Measurements from ENCODE around the gene LSM3. TPM values are rescaled to one million over a fixed set of nuclear protein-coding genes. Genes with fewer than 3 reads are reported as not detected.

The LSM3 gene
- total and polyA plus RNA-seq, 2 experiments from 2014 or later, result 5.9 to 32.2 TPM

GRCh38 chr3:14234251-14235002 lies 55.8 kb downstream of the LSM3 start:
- peaks cover 31% of the 10 kb centered on the region for H3K4me1 ChIP-seq (ENCODE audit: low read depth)
- TF ChIP-seq, protein P1, sequence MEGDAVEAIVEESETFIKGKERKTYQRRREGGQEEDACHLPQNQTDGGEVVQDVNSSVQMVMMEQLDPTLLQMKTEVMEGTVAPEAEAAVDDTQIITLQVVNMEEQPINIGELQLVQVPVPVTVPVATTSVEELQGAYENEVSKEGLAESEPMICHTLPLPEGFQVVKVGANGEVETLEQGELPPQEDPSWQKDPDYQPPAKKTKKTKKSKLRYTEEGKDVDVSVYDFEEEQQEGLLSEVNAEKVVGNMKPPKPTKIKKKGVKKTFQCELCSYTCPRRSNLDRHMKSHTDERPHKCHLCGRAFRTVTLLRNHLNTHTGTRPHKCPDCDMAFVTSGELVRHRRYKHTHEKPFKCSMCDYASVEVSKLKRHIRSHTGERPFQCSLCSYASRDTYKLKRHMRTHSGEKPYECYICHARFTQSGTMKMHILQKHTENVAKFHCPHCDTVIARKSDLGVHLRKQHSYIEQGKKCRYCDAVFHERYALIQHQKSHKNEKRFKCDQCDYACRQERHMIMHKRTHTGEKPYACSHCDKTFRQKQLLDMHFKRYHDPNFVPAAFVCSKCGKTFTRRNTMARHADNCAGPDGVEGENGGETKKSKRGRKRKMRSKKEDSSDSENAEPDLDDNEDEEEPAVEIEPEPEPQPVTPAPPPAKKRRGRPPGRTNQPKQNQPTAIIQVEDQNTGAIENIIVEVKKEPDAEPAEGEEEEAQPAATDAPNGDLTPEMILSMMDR (IDR thresholded peaks at IDR 0.05; ENCODE audit: low read depth, low read length), result no peak
- H3K27me3 ChIP-seq, result peaks cover 11% of the 10 kb centered on the region
- H3K36me3 ChIP-seq, result no peaks in the 10 kb centered on the region
- no peak overlapping the region for H3K27ac ChIP-seq
- no peaks in the 10 kb centered on the region for H3K9me3 ChIP-seq (ENCODE audit: low read depth)
- no peak for DNase-seq (ENCODE audit: low read depth in 1 of 2, low spot score in 1 of 2)
- H3K4me3 ChIP-seq, result no peak overlapping the region

GRCh38 chr3:14235003-14235911 lies 56.6 kb downstream of the LSM3 start:
- Histone ChIP-seq H3K4me1 (ENCODE audit: low read depth) (peaks cover 31% of the 10 kb centered on the region), H3K27me3 (peaks cover 13% of the 10 kb centered on the region), H3K9me3 (ENCODE audit: low read depth) (no peaks in the 10 kb centered on the region), H3K4me3 (no peak overlapping the region), H3K36me3 (no peaks in the 10 kb centered on the region), H3K27ac (peak overlapping the region; percentile 24)
- DNase-seq (ENCODE audit: low read depth in 1 of 2, low spot score in 1 of 2), result no peak
- TF ChIP-seq, protein P1 (IDR thresholded peaks at IDR 0.05; ENCODE audit: low read depth, low read length), result no peak

GRCh38 chr3:14235912-14236295 lies 57.3 kb downstream of the LSM3 start:
- Histone ChIP-seq H3K4me3 (no peak overlapping the region), H3K9me3 (ENCODE audit: low read depth) (no peaks in the 10 kb centered on the region), H3K4me1 (ENCODE audit: low read depth) (peaks cover 28% of the 10 kb centered on the region), H3K27me3 (peaks cover 17% of the 10 kb centered on the region), H3K36me3 (no peaks in the 10 kb centered on the region), H3K27ac (peak overlapping the region; percentile 24)
- TF ChIP-seq, protein P1 (IDR thresholded peaks at IDR 0.05; ENCODE audit: low read depth, low read length), result no peak
- peak in 1 of 2 donors; percentile 73 for DNase-seq (ENCODE audit: low read depth in 1 of 2, low spot score in 1 of 2)

DNA sequence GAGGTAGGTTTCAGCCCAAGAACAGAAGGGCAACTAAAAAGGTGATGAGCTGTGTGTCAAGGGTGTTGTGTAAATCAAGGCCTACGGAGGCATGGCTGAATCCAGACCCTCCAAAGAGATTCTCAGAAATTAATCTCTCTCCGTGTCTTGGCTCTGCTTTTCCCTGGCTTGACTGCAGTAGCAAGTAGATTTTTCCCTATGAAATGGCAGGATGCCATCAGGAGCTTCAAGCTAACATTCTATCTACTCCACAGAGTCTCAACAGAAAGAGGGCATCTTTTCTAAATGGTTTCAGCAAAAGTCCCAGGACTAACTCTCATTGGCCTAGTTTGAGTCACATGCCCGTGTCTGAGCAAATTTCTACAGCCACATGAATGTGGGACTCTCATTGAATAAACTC lies 58.3 kb downstream of the LSM3 start:
- Histone ChIP-seq H3K4me1 (ENCODE audit: low read depth) (peaks cover 18% of the 10 kb centered on the region), H3K9me3 (ENCODE audit: low read depth) (no peaks in the 10 kb centered on the region), H3K4me3 (no peak overlapping the region), H3K36me3 (no peaks in the 10 kb centered on the region), H3K27ac (no peak overlapping the region), H3K27me3 (peaks cover 17% of the 10 kb centered on the region)
- DNase-seq (ENCODE audit: low read depth in 1 of 2, low spot score in 1 of 2), result no peak
- TF ChIP-seq, protein P1 (IDR thresholded peaks at IDR 0.05; ENCODE audit: low read depth, low read length), result no peak

GRCh38 chr3:14237457-14237856 lies 58.8 kb downstream of the LSM3 start:
- H3K36me3 ChIP-seq, result no peaks in the 10 kb centered on the region
- peaks cover 19% of the 10 kb centered on the region for H3K27me3 ChIP-seq
- TF ChIP-seq, protein P1 (IDR thresholded peaks at IDR 0.05; ENCODE audit: low read depth, low read length), result no peak
- H3K4me3 ChIP-seq, result no peak overlapping the region
- H3K9me3 ChIP-seq (ENCODE audit: low read depth), result no peaks in the 10 kb centered on the region
- DNase-seq (ENCODE audit: low read depth in 1 of 2, low spot score in 1 of 2), result no peak
- H3K4me1 ChIP-seq (ENCODE audit: low read depth), result peaks cover 14% of the 10 kb centered on the region
- H3K27ac ChIP-seq, result no peak overlapping the region

Measured in cardiac muscle cell (in vitro differentiated cells and primary cell).